Measurements from ENCODE around the gene CACNA2D1.

The CACNA2D1 gene

DNA sequence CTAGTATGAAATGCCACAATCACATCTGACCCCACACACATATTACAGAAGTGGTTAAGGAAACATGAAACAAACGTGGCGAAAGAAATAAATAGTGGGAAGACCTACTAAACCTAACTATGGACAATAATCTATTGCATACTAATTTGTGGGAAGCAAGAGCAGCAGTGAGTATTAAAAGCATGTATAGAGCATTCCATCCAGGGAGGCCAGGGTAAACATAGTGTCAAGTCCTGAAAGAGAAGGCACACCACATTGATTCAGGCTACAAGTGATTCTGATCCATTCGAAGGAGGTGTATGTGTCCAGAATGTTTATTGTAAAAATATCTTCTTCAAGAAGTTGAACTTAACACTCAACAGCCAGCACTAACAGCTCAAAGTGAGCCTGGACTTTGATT lies 29.2 kb downstream of the CACNA2D1 start:
- H3K27me3 ChIP-seq (ENCODE audit: control insufficient read depth, insufficient read depth, low read length): no peaks in the 10 kb centered on the region
- H3K4me1 ChIP-seq (ENCODE audit: control insufficient read depth, insufficient read depth, low read length): no peaks in the 10 kb centered on the region; the same call in 1 of the 2 replicates
- WGBS (ENCODE audit: insufficient coverage, insufficient read length): no CpG with 5 or more reads among the region's 3 CpGs
- H3K36me3 ChIP-seq (ENCODE audit: control insufficient read depth, insufficient read depth, low read length): no peaks in the 10 kb centered on the region
- H3K4me3 ChIP-seq (ENCODE audit: low read length): no peak overlapping the region
- no peak overlapping the region for H3K27ac ChIP-seq (ENCODE audit: low read length)
- no peak for DNase-seq (ENCODE audit: low read depth, low spot score)
- H3K9me3 ChIP-seq (ENCODE audit: control insufficient read depth, insufficient read depth, low read length): no peaks in the 10 kb centered on the region

GRCh38 chr7:82413237-82413636 lies 30.3 kb downstream of the CACNA2D1 start:
- no peaks in the 10 kb centered on the region for H3K27me3 ChIP-seq (ENCODE audit: control insufficient read depth, insufficient read depth, low read length)
- H3K27ac ChIP-seq (ENCODE audit: low read length): no peak overlapping the region
- no peaks in the 10 kb centered on the region for H3K9me3 ChIP-seq (ENCODE audit: control insufficient read depth, insufficient read depth, low read length)
- H3K36me3 ChIP-seq (ENCODE audit: control insufficient read depth, insufficient read depth, low read length): no peaks in the 10 kb centered on the region
- no peaks in the 10 kb centered on the region; the same call in 1 of the 2 replicates for H3K4me1 ChIP-seq (ENCODE audit: control insufficient read depth, insufficient read depth, low read length)
- DNase-seq (ENCODE audit: low read depth, low spot score): no peak
- H3K4me3 ChIP-seq (ENCODE audit: low read length): no peak overlapping the region

- no peak for DNase-seq (ENCODE audit: low read depth, low spot score)
- WGBS (ENCODE audit: insufficient coverage, insufficient read length): no CpG with 5 or more reads among the region's 2 CpGs
- Histone ChIP-seq H3K4me3 (ENCODE audit: low read length) (no peak overlapping the region), H3K27me3 (ENCODE audit: control insufficient read depth, insufficient read depth, low read length) (no peaks in the 10 kb centered on the region), H3K9me3 (ENCODE audit: control insufficient read depth, insufficient read depth, low read length) (no peaks in the 10 kb centered on the region), H3K27ac (ENCODE audit: low read length) (no peak overlapping the region), H3K36me3 (ENCODE audit: control insufficient read depth, insufficient read depth, low read length) (no peaks in the 10 kb centered on the region), H3K4me1 (ENCODE audit: control insufficient read depth, insufficient read depth, low read length) (no peaks in the 10 kb centered on the region; the same call in 1 of the 2 replicates)
Observed at GRCh38 chr7:82411732-82412131, 31.8 kb downstream of the CACNA2D1 start.

DNA sequence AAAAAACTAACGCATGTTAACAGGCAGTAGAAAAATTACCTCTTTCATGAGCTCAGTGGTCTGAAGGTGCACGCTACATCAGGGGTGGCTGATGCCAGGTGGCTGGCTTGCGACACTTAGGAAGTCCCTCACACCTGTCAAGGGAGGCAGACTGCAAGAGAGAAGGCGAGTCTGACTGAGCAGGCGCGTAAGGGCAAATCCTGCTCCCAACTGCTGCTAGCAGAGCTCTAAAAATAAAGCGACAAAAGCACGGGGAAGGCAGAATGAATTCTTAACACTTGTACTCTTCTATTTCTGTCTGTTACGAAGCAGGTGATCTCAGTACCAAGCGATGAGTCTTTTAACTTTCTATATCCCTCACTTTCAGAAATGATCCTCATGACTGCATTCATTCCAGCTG lies 33.1 kb downstream of the CACNA2D1 start:
- Histone ChIP-seq H3K27ac (ENCODE audit: low read length) (no peak overlapping the region), H3K36me3 (ENCODE audit: control insufficient read depth, insufficient read depth, low read length) (no peaks in the 10 kb centered on the region), H3K4me3 (ENCODE audit: low read length) (no peak overlapping the region), H3K9me3 (ENCODE audit: control insufficient read depth, insufficient read depth, low read length) (no peaks in the 10 kb centered on the region), H3K4me1 (ENCODE audit: control insufficient read depth, insufficient read depth, low read length) (no peaks in the 10 kb centered on the region; the same call in 1 of the 2 replicates), H3K27me3 (ENCODE audit: control insufficient read depth, insufficient read depth, low read length) (no peaks in the 10 kb centered on the region)
- DNase-seq (ENCODE audit: low read depth, low spot score): no peak
- WGBS (ENCODE audit: insufficient coverage, insufficient read length): no CpG with 5 or more reads among the region's 10 CpGs

GRCh38 chr7:82406937-82407336 lies 36.6 kb downstream of the CACNA2D1 start:
- DNase-seq (ENCODE audit: low read depth, low spot score): no peak
- no CpG with 5 or more reads among the region's 1 CpG for WGBS (ENCODE audit: insufficient coverage, insufficient read length)
- Histone ChIP-seq H3K4me3 (ENCODE audit: low read length) (no peak overlapping the region), H3K4me1 (ENCODE audit: control insufficient read depth, insufficient read depth, low read length) (no peaks in the 10 kb centered on the region), H3K36me3 (ENCODE audit: control insufficient read depth, insufficient read depth, low read length) (no peaks in the 10 kb centered on the region), H3K9me3 (ENCODE audit: control insufficient read depth, insufficient read depth, low read length) (no peaks in the 10 kb centered on the region), H3K27ac (ENCODE audit: low read length) (no peak overlapping the region), H3K27me3 (ENCODE audit: control insufficient read depth, insufficient read depth, low read length) (no peaks in the 10 kb centered on the region)

DNA sequence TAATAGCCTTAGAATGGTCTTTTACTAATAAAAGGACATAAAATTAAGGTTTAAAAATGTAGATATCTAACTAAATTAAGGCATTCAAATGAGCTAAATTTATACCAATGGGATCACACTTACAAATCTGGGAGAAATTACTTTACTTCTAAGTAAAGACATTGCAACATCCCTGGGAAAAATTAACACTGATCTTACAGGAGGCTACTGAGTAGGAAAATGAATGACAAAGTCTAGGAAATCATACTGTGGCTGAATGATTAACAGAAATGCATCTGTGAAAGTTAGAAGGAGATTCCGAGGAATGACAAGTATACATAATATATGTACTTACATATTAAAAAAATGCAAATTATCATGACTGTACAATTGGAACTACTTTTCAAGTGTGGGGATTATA lies 38.3 kb downstream of the CACNA2D1 start:
- Histone ChIP-seq H3K4me3 (ENCODE audit: low read length) (no peak overlapping the region), H3K4me1 (ENCODE audit: control insufficient read depth, insufficient read depth, low read length) (no peaks in the 10 kb centered on the region), H3K9me3 (ENCODE audit: control insufficient read depth, insufficient read depth, low read length) (no peaks in the 10 kb centered on the region), H3K27me3 (ENCODE audit: control insufficient read depth, insufficient read depth, low read length) (no peaks in the 10 kb centered on the region), H3K27ac (ENCODE audit: low read length) (no peak overlapping the region), H3K36me3 (ENCODE audit: control insufficient read depth, insufficient read depth, low read length) (no peaks in the 10 kb centered on the region)
- WGBS (ENCODE audit: insufficient coverage, insufficient read length): no CpG with 5 or more reads among the region's 1 CpG
- no peak for DNase-seq (ENCODE audit: low read depth, low spot score)

DNA sequence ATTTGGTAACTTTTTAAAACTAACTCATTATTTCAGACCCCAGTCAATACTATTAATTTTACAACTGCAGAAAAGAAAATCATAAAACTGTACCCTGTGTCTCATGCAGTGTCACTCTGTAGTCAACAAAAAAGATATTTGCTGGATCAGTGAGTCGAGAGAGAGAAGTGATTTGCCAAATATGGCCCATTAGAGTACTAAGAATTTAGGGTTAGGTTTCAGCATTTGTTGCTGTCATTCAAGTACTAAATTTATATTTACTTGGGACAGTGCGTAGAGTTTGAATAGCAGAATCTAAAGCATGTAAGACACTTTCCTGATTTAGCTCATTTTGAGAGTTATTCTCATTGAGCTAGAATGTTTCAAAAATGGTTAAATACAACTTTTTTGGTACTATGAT lies 38.9 kb downstream of the CACNA2D1 start:
- no peak overlapping the region for H3K4me3 ChIP-seq (ENCODE audit: low read length)
- WGBS (ENCODE audit: insufficient coverage, insufficient read length): no CpG with 5 or more reads among the region's 2 CpGs
- no peaks in the 10 kb centered on the region for H3K27me3 ChIP-seq (ENCODE audit: control insufficient read depth, insufficient read depth, low read length)
- H3K9me3 ChIP-seq (ENCODE audit: control insufficient read depth, insufficient read depth, low read length): no peaks in the 10 kb centered on the region
- DNase-seq (ENCODE audit: low read depth, low spot score): no peak
- H3K36me3 ChIP-seq (ENCODE audit: control insufficient read depth, insufficient read depth, low read length): no peaks in the 10 kb centered on the region
- no peak overlapping the region for H3K27ac ChIP-seq (ENCODE audit: low read length)
- no peaks in the 10 kb centered on the region for H3K4me1 ChIP-seq (ENCODE audit: control insufficient read depth, insufficient read depth, low read length)

DNA sequence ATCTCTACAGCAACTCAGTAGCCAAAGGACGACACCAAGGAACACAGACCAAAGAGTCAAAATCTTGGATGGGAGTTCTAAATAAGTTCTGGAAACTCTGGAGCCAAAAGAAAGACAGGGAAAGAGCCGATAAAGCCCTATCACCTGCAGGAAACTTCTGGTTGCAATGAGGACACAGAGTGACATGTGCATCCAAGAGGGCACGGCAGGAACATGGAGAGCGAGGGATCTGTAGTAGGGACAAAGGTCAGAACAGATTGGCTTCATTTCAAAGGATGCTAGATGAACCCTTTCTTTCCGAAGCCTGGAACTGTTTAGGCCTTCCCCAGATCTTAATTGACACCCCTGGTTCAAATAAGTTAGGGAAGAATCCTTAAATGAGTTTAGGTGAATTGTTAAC lies 39.5 kb downstream of the CACNA2D1 start:
- Histone ChIP-seq H3K27me3 (ENCODE audit: control insufficient read depth, insufficient read depth, low read length) (no peaks in the 10 kb centered on the region), H3K9me3 (ENCODE audit: control insufficient read depth, insufficient read depth, low read length) (no peaks in the 10 kb centered on the region), H3K4me3 (ENCODE audit: low read length) (no peak overlapping the region), H3K4me1 (ENCODE audit: control insufficient read depth, insufficient read depth, low read length) (no peaks in the 10 kb centered on the region), H3K27ac (ENCODE audit: low read length) (no peak overlapping the region), H3K36me3 (ENCODE audit: control insufficient read depth, insufficient read depth, low read length) (no peaks in the 10 kb centered on the region)
- DNase-seq (ENCODE audit: low read depth, low spot score): no peak
- WGBS (ENCODE audit: insufficient coverage, insufficient read length): no CpG with 5 or more reads among the region's 5 CpGs

- Histone ChIP-seq H3K27ac (ENCODE audit: low read length) (no peak overlapping the region), H3K27me3 (ENCODE audit: control insufficient read depth, insufficient read depth, low read length) (no peaks in the 10 kb centered on the region), H3K9me3 (ENCODE audit: control insufficient read depth, insufficient read depth, low read length) (no peaks in the 10 kb centered on the region), H3K36me3 (ENCODE audit: control insufficient read depth, insufficient read depth, low read length) (no peaks in the 10 kb centered on the region), H3K4me1 (ENCODE audit: control insufficient read depth, insufficient read depth, low read length) (no peaks in the 10 kb centered on the region), H3K4me3 (ENCODE audit: low read length) (no peak overlapping the region)
- no peak for DNase-seq (ENCODE audit: low read depth, low spot score)
- WGBS (ENCODE audit: insufficient coverage, insufficient read length): no CpG with 5 or more reads among the region's 1 CpG
Observed at GRCh38 chr7:82397879-82398524, 45.6 kb downstream of the CACNA2D1 start.

DNA sequence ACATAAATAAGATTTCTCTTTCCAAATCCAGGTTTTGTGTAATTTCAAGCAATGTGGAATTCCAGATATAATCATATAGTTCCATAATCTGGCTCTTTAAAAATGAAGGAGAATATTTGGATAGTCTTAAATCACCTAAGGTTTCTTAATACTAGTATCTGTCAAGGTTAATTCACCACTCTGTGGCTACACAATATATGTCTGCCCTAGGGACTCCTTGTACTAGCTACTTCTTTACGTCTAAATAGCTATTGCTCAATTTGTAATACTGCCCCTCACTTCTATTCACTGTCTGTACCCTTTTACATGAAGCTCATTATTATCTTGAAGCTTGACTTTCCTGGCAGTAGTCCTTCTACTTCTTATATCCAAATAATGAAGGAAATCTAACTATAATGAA lies 47.2 kb downstream of the CACNA2D1 start:
- Histone ChIP-seq H3K4me1 (ENCODE audit: control insufficient read depth, insufficient read depth, low read length) (no peaks in the 10 kb centered on the region), H3K4me3 (ENCODE audit: low read length) (no peak overlapping the region), H3K9me3 (ENCODE audit: control insufficient read depth, insufficient read depth, low read length) (no peaks in the 10 kb centered on the region), H3K27ac (ENCODE audit: low read length) (no peak overlapping the region), H3K36me3 (ENCODE audit: control insufficient read depth, insufficient read depth, low read length) (no peaks in the 10 kb centered on the region), H3K27me3 (ENCODE audit: control insufficient read depth, insufficient read depth, low read length) (no peaks in the 10 kb centered on the region)
- WGBS (ENCODE audit: insufficient coverage, insufficient read length): no CpG with 5 or more reads among the region's 1 CpG
- no peak for DNase-seq (ENCODE audit: low read depth, low spot score)

GRCh38 chr7:82395147-82395546 lies 48.4 kb downstream of the CACNA2D1 start:
- Histone ChIP-seq H3K9me3 (ENCODE audit: control insufficient read depth, insufficient read depth, low read length) (no peaks in the 10 kb centered on the region), H3K4me3 (ENCODE audit: low read length) (no peak overlapping the region), H3K4me1 (ENCODE audit: control insufficient read depth, insufficient read depth, low read length) (no peaks in the 10 kb centered on the region), H3K27ac (ENCODE audit: low read length) (no peak overlapping the region), H3K36me3 (ENCODE audit: control insufficient read depth, insufficient read depth, low read length) (no peaks in the 10 kb centered on the region), H3K27me3 (ENCODE audit: control insufficient read depth, insufficient read depth, low read length) (no peaks in the 10 kb centered on the region)
- no peak for DNase-seq (ENCODE audit: low read depth, low spot score)
- WGBS (ENCODE audit: insufficient coverage, insufficient read length): no CpG with 5 or more reads among the region's 4 CpGs
